GM18870 (cell line): Measurements from ENCODE around the gene CCSER1.
"Not testable (repeated sequence)": the region's sequence is repeated elsewhere in the genome, so short reads cannot be mapped to it uniquely, and the experiment has no call there.

Experiments used
- ATAC-seq: cut with Tn5 transposase; IDR thresholded peaks from one replicate; pipeline ENCODE4 v1.9.1; 2021; ENCODE audit warnings: moderate library complexity; ENCODE audit not compliant: unreplicated experiment

Gene CCSER1

GRCh38 chr4:90641861-90642599 is 514.8 kb downstream of the CCSER1 start:
- ATAC-seq, result no peak

- no peak for ATAC-seq
Measured at GRCh38 chr4:90643156-90643555, 516.0 kb downstream of the CCSER1 start.

- ATAC-seq, result no peak
Measured at GRCh38 chr4:90648311-90648710, 521.1 kb downstream of the CCSER1 start.

- no peak for ATAC-seq
Measured at GRCh38 chr4:90648791-90649190, 521.6 kb downstream of the CCSER1 start.

- no peak for ATAC-seq
Measured at GRCh38 chr4:90660672-90661071, 533.5 kb downstream of the CCSER1 start.

- no peak for ATAC-seq
Measured at GRCh38 chr4:90670183-90670582, 543.0 kb downstream of the CCSER1 start.

- ATAC-seq, result no peak
Measured at GRCh38 chr4:90689739-90690138, 562.5 kb downstream of the CCSER1 start.

- no peak for ATAC-seq
Measured at GRCh38 chr4:90695411-90695810, 568.2 kb downstream of the CCSER1 start.

- not testable (repeated sequence) for ATAC-seq
Measured at GRCh38 chr4:90705501-90705900, 578.3 kb downstream of the CCSER1 start.

GRCh38 chr4:90715242-90715641 is 588.0 kb downstream of the CCSER1 start:
- ATAC-seq, result peak; percentile 87

GRCh38 chr4:90718931-90719330 is 591.7 kb downstream of the CCSER1 start:
- no peak for ATAC-seq

GRCh38 chr4:90727938-90728337 is 600.7 kb downstream of the CCSER1 start:
- no peak for ATAC-seq

GRCh38 chr4:90730752-90731151 is 603.6 kb downstream of the CCSER1 start:
- no peak for ATAC-seq

GRCh38 chr4:90733211-90733610 is 606.0 kb downstream of the CCSER1 start:
- no peak for ATAC-seq

- no peak for ATAC-seq
Measured at GRCh38 chr4:90745176-90745575, 618.0 kb downstream of the CCSER1 start.

- ATAC-seq, result no peak
Measured at GRCh38 chr4:90753068-90753467, 625.9 kb downstream of the CCSER1 start.

GRCh38 chr4:90757534-90758060 is 630.4 kb downstream of the CCSER1 start:
- ATAC-seq, result no peak

- no peak for ATAC-seq
Measured at GRCh38 chr4:90760059-90760458, 632.9 kb downstream of the CCSER1 start.

GRCh38 chr4:90766837-90767236 is 639.6 kb downstream of the CCSER1 start:
- no peak for ATAC-seq

GRCh38 chr4:90769251-90769650 is 642.1 kb downstream of the CCSER1 start:
- ATAC-seq, result no peak

- no peak for ATAC-seq
Measured at GRCh38 chr4:90780193-90780592, 653.0 kb downstream of the CCSER1 start.

GRCh38 chr4:90786602-90787001 is 659.4 kb downstream of the CCSER1 start:
- ATAC-seq, result no peak

- ATAC-seq, result no peak
Measured at GRCh38 chr4:90792696-90793095, 665.5 kb downstream of the CCSER1 start.
